Measurements from ENCODE around the gene GOPC. TPM values are rescaled to one million over a fixed set of nuclear protein-coding genes. Genes with fewer than 3 reads are reported as not detected.

The GOPC gene
- total RNA-seq, 1 experiment from 2014 or later: 24.2 TPM

GRCh38 chr6:117603821-117604220 lies 1.5 kb upstream of the GOPC start:
- H3K36me3 ChIP-seq (ENCODE audit: control insufficient read depth in 1 of 2, insufficient read depth in 2 of 2, low read length in 2 of 2): peaks cover 0 to 4% of the 10 kb centered on the region in 2 experiments; a peak in 1 of 4 replicates
- H3K4me3 ChIP-seq (replicated peaks in 1 of 2; ENCODE audit: low read depth in 1 of 2, low read length in 2 of 2): no peak overlapping the region
- no TSS peak for BruUV-seq (replicated peaks)
- DNase-seq (ENCODE audit: low read depth, low spot score) (no peak), ATAC-seq (no peak)
- H3K9me2 ChIP-seq (ENCODE audit: insufficient read depth): no peaks in the 10 kb centered on the region
- H3K9ac ChIP-seq (ENCODE audit: low read length): no peak overlapping the region
- RAD21 ChIA-PET (ENCODE audit: low non-redundant PET in 1 of 2, low total read pairs in 2 of 2, uncharacterized antibody in 2 of 2, unreplicated experiment in 2 of 2): interaction anchor here in 1 of 2 experiments (1.3 kb wide), 1 partner anchor 154 kb away, joined by 5 read pairs; no protein-coding TSS in a partner anchor
- H3K9me3 ChIP-seq (ENCODE audit: control insufficient read depth in 1 of 2, insufficient read depth in 1 of 2, low read depth in 1 of 2, low read length in 2 of 2): no peaks in the 10 kb centered on the region
- H3K4me2 ChIP-seq (ENCODE audit: low read length): 0 out of 2 replicates have a peak overlapping the region, but pooled peaks have one; percentile 89
- intact Hi-C loops (cut with micrococcal nuclease): loop anchor here (2.0 to 10.0 kb wide), 2 partner anchors 203 to 221 kb away; no protein-coding TSS in a partner anchor
- H3K27ac ChIP-seq (ENCODE audit: low read depth, low read length): no peak overlapping the region
- peaks cover 9 to 18% of the 10 kb centered on the region in 2 experiments for H3K4me1 ChIP-seq (ENCODE audit: control insufficient read depth in 1 of 2, insufficient read depth in 2 of 2, low read length in 2 of 2)
- CTCF ChIA-PET: interaction anchor here (1.2 to 4.7 kb wide), 2 partner anchors 154 to 204 kb away, joined by 3 to 41 read pairs; no protein-coding TSS in a partner anchor
- POLR2A ChIA-PET: no interaction called here
- peaks cover 35% of the 10 kb centered on the region for H3K79me2 ChIP-seq (ENCODE audit: insufficient read depth, low read length)
- no peaks in the 10 kb centered on the region for H3K27me3 ChIP-seq (ENCODE audit: insufficient read depth, low read length)
- H4K20me1 ChIP-seq (ENCODE audit: insufficient read depth): peaks cover 5% of the 10 kb centered on the region; the same call in 1 of the 2 replicates
- TF ChIP-seq SP1 (IDR thresholded peaks at IDR 0.05; ENCODE audit: low read depth) (no peak), ZNF274 (IDR thresholded peaks at IDR 0.05; ENCODE audit: low read depth, low read length) (no peak)
- no peak overlapping the region for H2AFZ ChIP-seq (ENCODE audit: low read depth, low read length, poor library complexity, severe bottlenecking)

- POLR2A ChIA-PET: interaction anchor here (1.6 to 1.9 kb wide), 2 partner anchors 15 to 121 kb away, joined by 6 read pairs; partner anchors contain the start of gene DCBLD1
- Histone ChIP-seq H4K20me1 (ENCODE audit: insufficient read depth) (peaks cover 5% of the 10 kb centered on the region; the same call in 1 of the 2 replicates), H2AFZ (ENCODE audit: low read depth, low read length, poor library complexity, severe bottlenecking) (peak overlapping the region; percentile 99), H3K79me2 (ENCODE audit: insufficient read depth, low read length) (peaks cover 42% of the 10 kb centered on the region), H3K4me1 (ENCODE audit: control insufficient read depth in 1 of 2, insufficient read depth in 2 of 2, low read length in 2 of 2) (peaks cover 9 to 18% of the 10 kb centered on the region in 2 experiments), H3K27ac (ENCODE audit: low read depth, low read length) (peak overlapping the region; percentile 86), H3K4me3 (replicated peaks in 1 of 2; ENCODE audit: low read depth in 1 of 2, low read length in 2 of 2) (peak overlapping the region; percentile 88 to 89), H3K4me2 (ENCODE audit: low read length) (peak overlapping the region; percentile 89), H3K36me3 (ENCODE audit: control insufficient read depth in 1 of 2, insufficient read depth in 2 of 2, low read length in 2 of 2) (peaks cover 0 to 8% of the 10 kb centered on the region in 2 experiments; a peak in 1 of 4 replicates), H3K9me3 (ENCODE audit: control insufficient read depth in 1 of 2, insufficient read depth in 1 of 2, low read depth in 1 of 2, low read length in 2 of 2) (no peaks in the 10 kb centered on the region), H3K9ac (ENCODE audit: low read length) (peak overlapping the region; percentile 86), H3K27me3 (ENCODE audit: insufficient read depth, low read length) (no peaks in the 10 kb centered on the region), H3K9me2 (ENCODE audit: insufficient read depth) (no peaks in the 10 kb centered on the region)
- RAD21 ChIA-PET (ENCODE audit: low non-redundant PET in 1 of 2, low total read pairs in 2 of 2, uncharacterized antibody in 2 of 2, unreplicated experiment in 2 of 2): interaction anchor here in 1 of 2 experiments (1.0 to 1.3 kb wide), 2 partner anchors 153 to 154 kb away, joined by 5 read pairs; no protein-coding TSS in a partner anchor
- TF ChIP-seq CTCF (IDR thresholded peaks at IDR 0.05 in 2 of 3, conservative IDR thresholded peaks at IDR 0.05 in 1 of 3; ENCODE audit: borderline replicate concordance in 1 of 3, insufficient read depth in 1 of 3, low read depth in 2 of 3, low read length in 2 of 3): no peak
- no peak for TF ChIP-seq TCF7L2 (IDR thresholded peaks at IDR 0.05; ENCODE audit: borderline replicate concordance, extremely low read depth, insufficient read depth, insufficient read length)
- no peak for TF ChIP-seq POLR2AphosphoS5 (IDR thresholded peaks at IDR 0.05; ENCODE audit: low read depth, low read length)
- TF ChIP-seq RAD21 (IDR thresholded peaks at IDR 0.05; ENCODE audit: low read depth): no peak
- no peak for TF ChIP-seq MAX (IDR thresholded peaks at IDR 0.05)
- intact Hi-C loops (cut with micrococcal nuclease): loop anchor here (1.0 to 10.0 kb wide), 2 partner anchors 120 to 222 kb away; no protein-coding TSS in a partner anchor
- CTCF ChIA-PET: interaction anchor here (1.0 to 4.7 kb wide), 3 partner anchors 19 to 154 kb away, joined by 3 to 41 read pairs (median 5); no protein-coding TSS in a partner anchor
- DNase-seq (ENCODE audit: low read depth, low spot score) (no peak), ATAC-seq (peak; percentile 2)
- BruUV-seq (replicated peaks): TSS peak; percentile 96
These were observed 733 bp upstream of the GOPC start for GRCh38 chr6:117602899-117603588.
